ENCODE data around the gene OR2B6.
"Not testable (repeated sequence)": the region's sequence is repeated elsewhere in the genome, so short reads cannot be mapped to it uniquely, and the experiment has no call there.

Gene OR2B6

GRCh38 chr6:27956941-27957340, at the start of gene OR2B6:
OR2B6 (plus strand) TSS chr6:27957241; CDS start chr6:27957241, 0 bp downstream.
- DNase-seq (ENCODE audit: low read depth): no peak

DNA sequence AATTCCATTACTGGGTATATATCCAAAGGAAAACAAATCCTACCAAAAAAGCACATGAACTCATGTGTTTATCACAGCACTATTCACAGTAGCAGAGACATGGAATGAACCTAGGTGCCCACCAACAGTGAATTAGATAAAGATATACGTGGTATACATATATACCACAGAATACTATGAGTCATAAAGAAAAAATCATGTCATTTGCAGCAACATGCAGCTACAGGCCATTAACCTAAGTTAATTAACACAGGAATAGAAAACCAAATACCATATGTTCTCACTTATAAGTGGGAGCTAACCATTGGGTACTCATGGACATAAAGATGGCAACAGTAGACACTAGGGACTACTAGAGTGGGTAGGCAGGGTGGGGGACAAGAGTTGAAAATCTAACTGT, 49.0 kb upstream of the OR2B6 start:
- no peak for DNase-seq (ENCODE audit: low read depth)

- no peak for DNase-seq (ENCODE audit: low read depth)
Observed at GRCh38 chr6:27911956-27912446, 45.0 kb upstream of the OR2B6 start, which contains the start of gene OR2B2. OR2B2 (minus strand) TSS chr6:27912396; CDS start chr6:27912319, 77 bp downstream.

GRCh38 chr6:27922949-27923348, 34.1 kb upstream of the OR2B6 start:
- DNase-seq (ENCODE audit: low read depth): no peak

GRCh38 chr6:27924179-27924578, 32.9 kb upstream of the OR2B6 start:
- DNase-seq (ENCODE audit: low read depth): no peak

DNA sequence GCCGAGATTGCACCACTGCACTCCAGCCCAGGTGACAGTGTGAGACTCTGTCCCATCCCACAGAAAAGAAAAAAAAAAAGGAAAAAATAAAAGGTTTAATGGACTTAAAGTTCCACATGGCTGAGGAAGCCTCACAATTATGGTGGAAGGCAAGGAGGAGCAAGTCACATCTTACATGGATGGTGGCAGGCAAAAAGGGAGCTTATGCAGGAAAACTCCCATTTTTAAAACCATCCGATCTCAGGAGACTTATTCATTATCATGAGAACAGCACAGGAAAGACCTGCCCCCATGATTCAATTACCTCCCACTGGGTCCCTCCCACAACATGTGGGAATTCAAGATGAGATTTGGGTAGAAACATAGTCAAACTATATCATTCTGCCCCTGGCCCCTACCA, 29.0 kb upstream of the OR2B6 start:
- not testable (repeated sequence) for DNase-seq (ENCODE audit: low read depth)

DNA sequence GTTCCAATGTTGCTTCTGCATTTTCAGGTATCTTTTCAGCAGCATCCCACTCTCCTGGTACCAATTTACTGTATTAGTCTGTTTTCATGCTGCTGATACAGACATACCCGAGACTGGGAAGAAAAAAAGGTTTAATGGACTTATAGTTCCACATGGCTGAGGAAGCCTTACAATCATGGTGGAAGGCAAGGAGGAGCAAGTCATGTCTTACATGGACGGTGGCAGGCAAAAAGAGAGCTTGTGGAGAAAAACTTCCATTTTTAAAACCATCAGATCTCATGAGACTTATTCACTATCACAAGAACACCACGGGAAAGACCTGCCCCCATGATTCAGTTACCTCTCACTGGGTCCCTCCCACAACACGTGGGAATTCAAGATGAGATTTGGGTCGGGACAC, 27.1 kb upstream of the OR2B6 start:
- not testable (repeated sequence) for DNase-seq (ENCODE audit: low read depth)

DNA sequence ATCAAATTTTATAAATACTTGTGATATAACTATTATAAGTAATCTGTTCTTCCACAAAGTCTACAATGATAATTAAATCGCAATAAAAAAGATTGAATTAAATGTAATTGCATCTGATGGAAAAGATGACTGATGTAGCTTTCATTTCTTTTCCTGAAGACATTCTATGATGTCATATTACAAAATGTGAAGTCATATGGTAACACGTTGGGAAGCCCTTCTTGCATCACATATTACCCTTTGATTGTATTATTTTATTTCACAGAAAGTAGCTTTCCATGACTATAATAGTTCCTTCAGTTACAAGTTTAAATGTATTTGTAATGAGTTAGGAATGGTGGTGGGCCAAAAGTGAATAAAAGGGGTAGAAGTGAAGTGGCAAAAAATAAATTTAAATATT, 25.8 kb upstream of the OR2B6 start:
- DNase-seq (ENCODE audit: low read depth): no peak

GRCh38 chr6:27940766-27941165, 16.3 kb upstream of the OR2B6 start:
- no peak for DNase-seq (ENCODE audit: low read depth)

DNA sequence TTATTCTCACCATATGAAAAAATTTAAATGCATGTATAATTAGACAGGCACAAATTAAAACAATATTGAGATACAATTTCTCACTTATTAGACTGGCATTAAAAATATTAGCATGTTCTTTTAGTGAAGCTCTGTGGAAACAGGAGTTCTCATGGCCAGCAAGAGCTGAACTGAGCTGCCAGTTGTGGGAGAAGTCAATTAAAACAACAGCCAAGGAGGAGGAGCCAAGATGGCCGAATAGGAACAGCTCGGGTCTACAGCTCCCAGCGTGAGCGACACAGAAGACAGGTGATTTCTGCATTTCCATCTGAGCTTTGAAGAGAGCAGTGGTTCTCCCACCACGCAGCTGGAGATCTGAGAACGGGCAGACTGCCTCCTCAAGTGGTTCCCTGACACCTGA, 14.0 kb upstream of the OR2B6 start:
- not testable (repeated sequence) for DNase-seq (ENCODE audit: low read depth)

- DNase-seq (ENCODE audit: low read depth): no peak
Observed at GRCh38 chr6:27948237-27948636, 8.8 kb upstream of the OR2B6 start.

DNA sequence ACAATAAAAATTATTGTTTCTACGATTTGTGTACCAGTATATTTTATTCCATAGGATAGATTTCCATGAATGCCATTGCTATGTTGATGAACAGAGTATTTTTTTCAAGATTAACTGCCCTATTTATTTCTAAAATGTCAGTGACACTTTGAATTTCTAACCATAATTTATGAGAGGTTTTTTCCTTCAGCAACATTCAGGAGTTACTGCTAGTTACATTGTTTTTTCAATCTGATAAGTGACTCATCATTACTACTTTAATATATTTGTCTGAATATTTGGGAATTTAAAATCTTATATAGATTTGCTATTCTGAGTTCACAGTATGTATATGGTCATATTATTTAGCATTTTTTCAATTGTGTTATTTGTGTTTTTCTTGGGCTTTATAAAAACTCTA, 6.0 kb upstream of the OR2B6 start:
- DNase-seq (ENCODE audit: low read depth): no peak

GRCh38 chr6:27957516-27957915, 475 bp downstream of the OR2B6 start:
- DNase-seq (ENCODE audit: low read depth): no peak

GRCh38 chr6:27962506-27962905, 5.5 kb downstream of the OR2B6 start:
- DNase-seq (ENCODE audit: low read depth): no peak

GRCh38 chr6:27966044-27966443, 9.0 kb downstream of the OR2B6 start:
- DNase-seq (ENCODE audit: low read depth): no peak

GRCh38 chr6:27966816-27967426, 9.9 kb downstream of the OR2B6 start:
- DNase-seq (ENCODE audit: low read depth): no peak

DNA sequence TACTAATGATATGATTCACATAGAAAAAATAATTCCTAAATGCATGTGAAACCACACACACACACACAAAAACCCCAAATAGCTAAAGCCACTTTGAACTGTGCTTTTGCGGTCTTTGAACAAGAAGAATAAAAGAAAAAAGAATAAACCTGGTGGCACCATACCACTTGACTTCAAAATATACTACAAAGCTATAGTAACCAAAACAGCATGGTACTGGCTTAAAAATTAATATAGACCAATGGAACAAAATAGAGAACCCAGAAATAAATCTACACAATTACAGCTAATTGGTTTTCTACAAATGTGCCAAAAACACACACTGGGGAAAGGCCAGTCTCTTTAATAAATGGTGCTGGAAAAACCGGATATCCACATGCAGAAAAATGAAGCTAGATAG, 13.4 kb downstream of the OR2B6 start:
- no peak for DNase-seq (ENCODE audit: low read depth)

GRCh38 chr6:27972750-27973149, 15.7 kb downstream of the OR2B6 start:
- DNase-seq (ENCODE audit: low read depth): no peak

DNA sequence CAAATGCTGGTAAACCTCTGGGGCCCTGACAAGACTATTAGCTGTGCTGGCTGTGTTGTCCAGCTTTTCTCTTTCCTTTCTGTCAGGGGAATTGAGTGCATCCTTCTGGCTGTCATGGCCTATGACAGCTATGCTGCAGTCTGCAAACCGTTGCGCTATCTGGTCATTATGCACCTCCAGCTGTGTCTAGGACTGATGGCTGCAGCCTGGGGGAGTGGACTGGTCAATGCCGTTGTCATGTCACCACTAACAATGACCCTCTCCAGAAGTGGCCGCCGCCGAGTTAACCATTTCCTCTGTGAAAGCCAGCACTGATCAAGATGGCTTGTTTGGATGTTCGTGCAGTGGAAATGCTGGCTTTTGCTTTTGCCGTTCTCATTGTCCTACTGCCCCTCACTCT, 20.3 kb downstream of the OR2B6 start:
- no peak for DNase-seq (ENCODE audit: low read depth)

- DNase-seq (ENCODE audit: low read depth): no peak
Observed at GRCh38 chr6:27978705-27979104, 21.7 kb downstream of the OR2B6 start.

DNA sequence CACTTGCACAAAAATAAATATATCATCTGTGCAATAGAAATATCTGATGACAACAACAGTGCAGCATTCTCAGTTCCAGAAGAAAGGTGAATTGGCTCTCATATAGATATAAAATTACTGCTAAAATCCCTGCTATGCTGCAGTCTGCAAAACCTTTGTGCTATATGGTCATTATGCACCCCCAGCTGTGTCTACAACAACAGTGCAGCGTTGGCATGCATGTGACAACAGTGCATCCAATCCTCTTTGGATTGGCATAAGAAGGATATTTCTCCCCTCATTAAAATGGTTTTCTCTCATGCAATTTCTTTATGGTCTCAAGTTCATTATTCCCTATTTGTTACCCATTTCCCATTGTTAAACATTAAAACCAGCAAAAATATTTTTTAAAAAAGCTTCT, 23.1 kb downstream of the OR2B6 start:
- DNase-seq (ENCODE audit: low read depth): no peak

DNA sequence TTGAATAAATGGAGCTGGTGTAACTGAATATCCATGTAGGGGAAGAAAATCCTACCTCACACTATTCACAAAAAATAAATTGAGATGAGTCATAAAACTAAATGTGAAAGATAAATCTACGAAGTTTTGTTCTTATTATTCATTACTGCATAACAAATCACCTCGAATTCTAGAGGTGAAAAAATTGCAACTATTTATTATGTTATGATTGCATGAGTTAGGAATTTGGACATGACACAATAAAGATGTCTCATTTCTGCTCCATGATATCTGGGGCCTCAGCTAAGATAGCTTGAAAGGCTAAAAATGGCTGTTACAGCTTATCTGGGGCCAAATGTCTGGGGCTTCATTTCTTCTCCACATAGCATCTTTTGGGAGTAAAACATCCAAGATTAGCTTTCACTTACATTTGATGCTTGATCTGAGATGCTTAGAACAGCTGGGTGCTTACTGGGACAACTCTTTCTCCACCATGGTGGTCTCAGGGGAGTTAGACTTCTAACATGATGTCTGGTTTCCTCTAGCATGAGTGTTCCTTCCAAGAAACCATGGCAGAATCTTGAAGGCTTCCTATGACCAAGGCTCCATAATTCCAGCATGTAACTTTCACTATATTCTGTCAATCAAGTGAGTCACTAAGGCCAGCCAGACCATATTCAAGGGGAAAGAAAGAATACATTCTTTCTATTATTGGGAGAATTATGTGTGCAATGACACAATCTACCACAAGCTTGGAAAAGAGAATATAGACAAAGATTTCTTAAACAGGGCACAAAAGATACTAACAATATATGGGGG, 30.1 kb downstream of the OR2B6 start:
- no peak for DNase-seq (ENCODE audit: low read depth)

- no peak for DNase-seq (ENCODE audit: low read depth)
Observed at GRCh38 chr6:27994616-27995015, 37.6 kb downstream of the OR2B6 start.
